GM12878 (cell line): ENCODE results near the gene MDFI.

ENCODE experiments used
- CBX5 ChIP-seq: sonication (generic); IDR thresholded peaks from 2 replicates; pipeline ENCODE4 v1.6.1; 2016; ENCODE audit warnings: low read depth, moderate library complexity, mild to moderate bottlenecking, inconsistent platforms
- EZH2 ChIP-seq: IDR thresholded peaks from 2 replicates; pipeline ENCODE4 v1.6.1; 2012; ENCODE audit warnings: low read depth, mild to moderate bottlenecking, control low read depth, inconsistent platforms, low read length, borderline replicate concordance; ENCODE audit not compliant: control insufficient read depth
- HCFC1 ChIP-seq: fragments of 150-350 bp; IDR thresholded peaks from 2 replicates; pipeline ENCODE4 v1.6.1; 2014; ENCODE audit warnings: low read length
- RFX5 ChIP-seq: IDR thresholded peaks from 2 replicates; pipeline ENCODE4 v1.6.1; 2011; ENCODE audit warnings: low read depth, low read length, improper control_type of control experiment
- TF ChIP-seq, protein P1 (sequence below), 3 experiments: IDR thresholded peaks in 2 of 3; conservative IDR thresholded peaks in 1 of 3; 2 replicates each; pipeline ENCODE4 v1.5.1; 2011; ENCODE audit warnings: low read depth in 3 of 3, low read length in 3 of 3, mild to moderate bottlenecking in 3 of 3, control low read depth in 2 of 3, moderate library complexity in 2 of 3, inconsistent platforms in 1 of 3, mixed read lengths in 1 of 3; ENCODE audit not compliant: control insufficient read depth in 2 of 3, insufficient read depth in 1 of 3; ENCODE audit errors: extremely low read depth in 1 of 3

DNA sequence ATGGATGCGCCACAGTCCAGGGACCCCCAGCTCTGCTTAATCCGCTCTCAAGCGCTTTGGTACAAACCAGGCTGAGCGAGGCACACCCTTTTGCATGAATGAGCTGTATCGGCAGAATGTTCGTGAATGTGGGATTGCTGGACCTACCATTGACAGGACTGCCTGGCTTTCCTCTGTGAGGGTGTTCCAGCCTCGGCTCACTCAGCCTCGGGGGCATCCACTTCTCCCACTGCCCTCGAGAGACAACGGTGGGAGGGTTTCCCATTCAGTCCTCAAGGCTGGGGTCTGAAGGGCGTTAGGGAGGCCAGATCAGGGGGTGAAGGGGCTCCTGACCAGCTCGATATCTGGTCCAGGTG, 17.4 kb downstream of the MDFI start:
- TF ChIP-seq, protein P1, sequence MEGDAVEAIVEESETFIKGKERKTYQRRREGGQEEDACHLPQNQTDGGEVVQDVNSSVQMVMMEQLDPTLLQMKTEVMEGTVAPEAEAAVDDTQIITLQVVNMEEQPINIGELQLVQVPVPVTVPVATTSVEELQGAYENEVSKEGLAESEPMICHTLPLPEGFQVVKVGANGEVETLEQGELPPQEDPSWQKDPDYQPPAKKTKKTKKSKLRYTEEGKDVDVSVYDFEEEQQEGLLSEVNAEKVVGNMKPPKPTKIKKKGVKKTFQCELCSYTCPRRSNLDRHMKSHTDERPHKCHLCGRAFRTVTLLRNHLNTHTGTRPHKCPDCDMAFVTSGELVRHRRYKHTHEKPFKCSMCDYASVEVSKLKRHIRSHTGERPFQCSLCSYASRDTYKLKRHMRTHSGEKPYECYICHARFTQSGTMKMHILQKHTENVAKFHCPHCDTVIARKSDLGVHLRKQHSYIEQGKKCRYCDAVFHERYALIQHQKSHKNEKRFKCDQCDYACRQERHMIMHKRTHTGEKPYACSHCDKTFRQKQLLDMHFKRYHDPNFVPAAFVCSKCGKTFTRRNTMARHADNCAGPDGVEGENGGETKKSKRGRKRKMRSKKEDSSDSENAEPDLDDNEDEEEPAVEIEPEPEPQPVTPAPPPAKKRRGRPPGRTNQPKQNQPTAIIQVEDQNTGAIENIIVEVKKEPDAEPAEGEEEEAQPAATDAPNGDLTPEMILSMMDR (IDR thresholded peaks at IDR 0.05 in 2 of 3, conservative IDR thresholded peaks at IDR 0.05 in 1 of 3; ENCODE audit: control insufficient read depth in 2 of 3, extremely low read depth in 1 of 3, insufficient read depth in 1 of 3, low read depth in 3 of 3, low read length in 3 of 3): no peak
- TF ChIP-seq RFX5 (no peak), CBX5 (no peak), EZH2 (no peak), HCFC1 (no peak)
